SU-DHL-6 (cell line): ENCODE data around the gene HLA-F.

Source experiments
- EZH2phosphoT487 ChIP-seq: fragments of 200-600 bp; sonication (generic), shearing (Covaris generic); conservative IDR thresholded peaks from 2 replicates; pipeline ENCODE4 v1.6.1; 2018; ENCODE audit warnings: mild to moderate bottlenecking, antibody characterized with exemption, low read length, moderate library complexity, mixed read lengths
- TF ChIP-seq, protein P1 (sequence below): fragments of 200-600 bp; sonication (generic); IDR thresholded peaks from one replicate; pipeline ENCODE4 v1.5.1; 2017; ENCODE audit warnings: antibody characterized with exemption, mild to moderate bottlenecking, low read length, moderate library complexity; ENCODE audit not compliant: insufficient read depth, poor library complexity, severe bottlenecking

DNA sequence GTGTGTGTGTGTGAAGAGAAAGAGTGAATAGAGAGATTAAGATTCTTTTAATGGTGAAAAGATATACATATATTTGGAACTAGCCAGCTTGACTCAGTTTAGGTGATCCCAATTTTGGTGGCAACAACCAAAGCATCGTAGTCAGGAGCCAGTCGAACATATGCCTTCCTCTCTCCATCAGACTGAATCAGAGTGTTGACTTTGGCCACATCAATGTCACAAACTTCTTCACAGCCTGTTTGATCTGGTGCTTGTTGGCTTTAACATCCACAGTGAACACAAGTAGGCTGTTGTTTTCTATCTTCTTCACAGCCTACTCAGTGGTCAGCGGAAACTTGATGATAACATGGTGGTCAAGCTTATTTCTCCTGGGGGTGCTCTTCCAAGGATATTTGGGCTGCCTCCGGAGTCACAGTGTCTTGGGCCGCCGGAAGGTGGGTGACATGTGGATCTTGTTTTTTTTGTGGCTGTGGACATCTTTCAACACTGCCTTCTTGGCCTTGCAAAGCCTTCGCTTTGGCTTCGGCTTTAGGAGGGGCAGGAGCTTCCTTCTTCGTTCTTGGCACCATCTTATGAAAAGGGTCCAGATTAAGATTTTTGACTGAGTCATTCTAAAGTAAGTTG is 3.4 kb downstream of the HLA-F start:
- TF ChIP-seq, protein P1, sequence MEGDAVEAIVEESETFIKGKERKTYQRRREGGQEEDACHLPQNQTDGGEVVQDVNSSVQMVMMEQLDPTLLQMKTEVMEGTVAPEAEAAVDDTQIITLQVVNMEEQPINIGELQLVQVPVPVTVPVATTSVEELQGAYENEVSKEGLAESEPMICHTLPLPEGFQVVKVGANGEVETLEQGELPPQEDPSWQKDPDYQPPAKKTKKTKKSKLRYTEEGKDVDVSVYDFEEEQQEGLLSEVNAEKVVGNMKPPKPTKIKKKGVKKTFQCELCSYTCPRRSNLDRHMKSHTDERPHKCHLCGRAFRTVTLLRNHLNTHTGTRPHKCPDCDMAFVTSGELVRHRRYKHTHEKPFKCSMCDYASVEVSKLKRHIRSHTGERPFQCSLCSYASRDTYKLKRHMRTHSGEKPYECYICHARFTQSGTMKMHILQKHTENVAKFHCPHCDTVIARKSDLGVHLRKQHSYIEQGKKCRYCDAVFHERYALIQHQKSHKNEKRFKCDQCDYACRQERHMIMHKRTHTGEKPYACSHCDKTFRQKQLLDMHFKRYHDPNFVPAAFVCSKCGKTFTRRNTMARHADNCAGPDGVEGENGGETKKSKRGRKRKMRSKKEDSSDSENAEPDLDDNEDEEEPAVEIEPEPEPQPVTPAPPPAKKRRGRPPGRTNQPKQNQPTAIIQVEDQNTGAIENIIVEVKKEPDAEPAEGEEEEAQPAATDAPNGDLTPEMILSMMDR, result no peak
- TF ChIP-seq EZH2phosphoT487, result no peak
